Smooth muscle cell (in vitro differentiated cells): ENCODE measurements around the gene ZNF594. TPM values are rescaled to one million over a fixed set of nuclear protein-coding genes. Genes with fewer than 3 reads are reported as not detected.

ENCODE experiments used
- DNase-seq: peaks from one replicate; lab custom pipeline; 2025; ENCODE audit not compliant: unreplicated experiment; lab: John Stamatoyannopoulos, UW
- H2AFZ ChIP-seq: fragments of 200-600 bp; sonication (generic); 2 replicates; pipeline ENCODE4 v1.6.0; 2016; ENCODE audit warnings: antibody characterized with exemption, low read depth, mild to moderate bottlenecking
- H3F3A ChIP-seq: fragments of 200-600 bp; sonication (generic); 2 replicates; pipeline ENCODE4 v1.6.0; 2017; ENCODE audit warnings: antibody characterized with exemption, low read depth
- H3K27ac ChIP-seq: fragments of 200-600 bp; sonication (generic); 2 replicates; pipeline ENCODE4 v1.5.1; 2016; ENCODE audit warnings: low read depth, mild to moderate bottlenecking
- H3K27me3 ChIP-seq: fragments of 200-600 bp; sonication (generic); 2 replicates; pipeline ENCODE4 v1.6.1; 2016; ENCODE audit warnings: low read depth, mild to moderate bottlenecking
- H3K36me3 ChIP-seq: fragments of 200-600 bp; sonication (generic); 2 replicates; pipeline ENCODE4 v1.5.1; 2016; ENCODE audit warnings: low read depth
- H3K4me1 ChIP-seq: fragments of 200-600 bp; sonication (generic); 2 replicates; pipeline ENCODE4 v1.5.1; 2016; ENCODE audit warnings: low read depth
- H3K4me2 ChIP-seq: fragments of 200-600 bp; sonication (generic); 2 replicates; pipeline ENCODE4 v1.6.0; 2016; ENCODE audit warnings: mild to moderate bottlenecking
- H3K4me3 ChIP-seq: fragments of 200-600 bp; sonication (generic); 2 replicates; pipeline ENCODE4 v1.5.1; 2016; ENCODE audit warnings: mild to moderate bottlenecking
- H3K79me2 ChIP-seq: fragments of 200-600 bp; sonication (generic); 2 replicates; pipeline ENCODE4 v1.6.0; 2016; ENCODE audit warnings: low read depth, mild to moderate bottlenecking
- H3K9ac ChIP-seq: fragments of 200-600 bp; sonication (generic); 2 replicates; pipeline ENCODE4 v1.6.0; 2016; ENCODE audit warnings: low read depth
- H3K9me3 ChIP-seq: fragments of 200-600 bp; sonication (generic); replicated peaks from 2 replicates; pipeline ENCODE4 v1.5.1; 2016; ENCODE audit warnings: low read depth
- H4K20me1 ChIP-seq: fragments of 200-600 bp; sonication (generic); 2 replicates; pipeline ENCODE4 v1.6.0; 2016; ENCODE audit warnings: low read depth
- WGBS: methylation state at CpG from one replicate; pipeline ENCODE4 v1.1.7; 2016; ENCODE audit warnings: low lambda C conversion rate; 5-methylcytosine and 5-hydroxymethylcytosine counted together
- polyA plus RNA-seq: library from polyadenylated mRNA; unstranded; fragments of >200 nt; fragmentation: Nextera tagmentation; extraction: Ambion mirVana; gene quantifications from 2 replicates; pipeline ENCODE4 v1.2.1, GENCODE V29; 2016
- total RNA-seq: library from RNA; depleted of rRNA; stranded (reverse); fragments of >200 nt; gene quantifications from 2 replicates; pipeline ENCODE4 v1.2.3, GENCODE V29; 2014
- TF ChIP-seq, protein P1 (sequence below): fragments of 200-600 bp; sonication (generic); IDR thresholded peaks from 2 replicates; pipeline ENCODE4 v1.5.1; 2017; ENCODE audit warnings: borderline replicate concordance, mild to moderate bottlenecking, antibody characterized with exemption; ENCODE audit not compliant: insufficient read depth, poor library complexity, severe bottlenecking

Gene ZNF594
- total and polyA plus RNA-seq, 2 experiments from 2014 or later, result 1.00 to 2.7 TPM

DNA sequence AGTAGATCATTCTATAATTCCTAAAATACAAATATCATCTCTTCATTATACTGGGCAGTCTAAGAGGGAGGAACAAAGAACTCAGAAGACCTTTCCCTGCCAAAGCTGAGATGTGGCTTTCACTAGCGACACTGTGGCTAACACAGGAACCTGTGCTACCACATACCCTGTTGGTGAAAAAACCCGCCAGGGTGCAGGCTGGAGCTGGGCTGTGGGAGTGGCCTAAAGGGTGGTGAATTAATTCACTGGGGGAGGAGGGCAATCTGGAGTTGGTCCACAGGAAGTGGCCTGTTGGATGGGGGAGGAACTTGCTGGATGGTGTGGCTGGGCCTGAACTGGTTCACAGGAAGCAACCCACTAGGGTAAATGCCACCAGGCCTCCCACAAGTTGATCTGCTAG lies 7.4 kb downstream of the ZNF594 start:
- Histone ChIP-seq H3K9ac (no peak overlapping the region), H3K4me2 (no peak overlapping the region), H3K4me3 (no peak overlapping the region), H3K79me2 (no peaks in the 10 kb centered on the region), H2AFZ (no peak overlapping the region), H3K4me1 (no peaks in the 10 kb centered on the region), H3K27me3 (no peaks in the 10 kb centered on the region), H3K9me3 (peaks cover 53% of the 10 kb centered on the region), H3K36me3 (peaks cover 34% of the 10 kb centered on the region), H4K20me1 (no peaks in the 10 kb centered on the region), H3F3A (peaks cover 10% of the 10 kb centered on the region), H3K27ac (no peak overlapping the region)
- DNase-seq, result no peak
- WGBS, result 100% methylated on average over 2 of the region's 2 CpGs
- TF ChIP-seq, protein P1, sequence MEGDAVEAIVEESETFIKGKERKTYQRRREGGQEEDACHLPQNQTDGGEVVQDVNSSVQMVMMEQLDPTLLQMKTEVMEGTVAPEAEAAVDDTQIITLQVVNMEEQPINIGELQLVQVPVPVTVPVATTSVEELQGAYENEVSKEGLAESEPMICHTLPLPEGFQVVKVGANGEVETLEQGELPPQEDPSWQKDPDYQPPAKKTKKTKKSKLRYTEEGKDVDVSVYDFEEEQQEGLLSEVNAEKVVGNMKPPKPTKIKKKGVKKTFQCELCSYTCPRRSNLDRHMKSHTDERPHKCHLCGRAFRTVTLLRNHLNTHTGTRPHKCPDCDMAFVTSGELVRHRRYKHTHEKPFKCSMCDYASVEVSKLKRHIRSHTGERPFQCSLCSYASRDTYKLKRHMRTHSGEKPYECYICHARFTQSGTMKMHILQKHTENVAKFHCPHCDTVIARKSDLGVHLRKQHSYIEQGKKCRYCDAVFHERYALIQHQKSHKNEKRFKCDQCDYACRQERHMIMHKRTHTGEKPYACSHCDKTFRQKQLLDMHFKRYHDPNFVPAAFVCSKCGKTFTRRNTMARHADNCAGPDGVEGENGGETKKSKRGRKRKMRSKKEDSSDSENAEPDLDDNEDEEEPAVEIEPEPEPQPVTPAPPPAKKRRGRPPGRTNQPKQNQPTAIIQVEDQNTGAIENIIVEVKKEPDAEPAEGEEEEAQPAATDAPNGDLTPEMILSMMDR, result no peak

DNA sequence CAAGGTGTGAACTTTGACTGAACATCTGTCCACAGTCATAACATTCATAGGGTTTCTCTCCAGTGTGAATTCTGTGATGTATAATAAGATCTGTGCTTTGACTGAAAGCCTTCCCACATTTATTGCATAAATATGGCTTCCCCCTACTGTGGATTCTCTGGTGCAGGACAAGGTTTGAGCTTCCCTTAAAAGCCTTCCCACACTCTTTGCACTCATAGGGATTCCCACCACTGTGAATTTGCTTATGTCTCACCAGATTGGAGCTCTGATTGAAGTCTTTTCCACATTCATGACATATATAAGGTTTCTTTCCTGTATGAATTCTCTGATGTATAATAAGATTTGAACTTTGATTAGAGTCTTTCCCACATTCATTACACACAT lies 8.3 kb downstream of the ZNF594 start:
- Histone ChIP-seq H3K27ac (no peak overlapping the region), H4K20me1 (no peaks in the 10 kb centered on the region), H3K79me2 (no peaks in the 10 kb centered on the region), H3K27me3 (no peaks in the 10 kb centered on the region), H3K4me3 (no peak overlapping the region), H3K36me3 (peaks cover 33% of the 10 kb centered on the region), H2AFZ (no peak overlapping the region), H3K4me2 (no peak overlapping the region), H3K9ac (no peak overlapping the region), H3F3A (peaks cover 10% of the 10 kb centered on the region), H3K9me3 (peaks cover 61% of the 10 kb centered on the region), H3K4me1 (no peaks in the 10 kb centered on the region)
- TF ChIP-seq, protein P1, result no peak
- DNase-seq, result no peak

DNA sequence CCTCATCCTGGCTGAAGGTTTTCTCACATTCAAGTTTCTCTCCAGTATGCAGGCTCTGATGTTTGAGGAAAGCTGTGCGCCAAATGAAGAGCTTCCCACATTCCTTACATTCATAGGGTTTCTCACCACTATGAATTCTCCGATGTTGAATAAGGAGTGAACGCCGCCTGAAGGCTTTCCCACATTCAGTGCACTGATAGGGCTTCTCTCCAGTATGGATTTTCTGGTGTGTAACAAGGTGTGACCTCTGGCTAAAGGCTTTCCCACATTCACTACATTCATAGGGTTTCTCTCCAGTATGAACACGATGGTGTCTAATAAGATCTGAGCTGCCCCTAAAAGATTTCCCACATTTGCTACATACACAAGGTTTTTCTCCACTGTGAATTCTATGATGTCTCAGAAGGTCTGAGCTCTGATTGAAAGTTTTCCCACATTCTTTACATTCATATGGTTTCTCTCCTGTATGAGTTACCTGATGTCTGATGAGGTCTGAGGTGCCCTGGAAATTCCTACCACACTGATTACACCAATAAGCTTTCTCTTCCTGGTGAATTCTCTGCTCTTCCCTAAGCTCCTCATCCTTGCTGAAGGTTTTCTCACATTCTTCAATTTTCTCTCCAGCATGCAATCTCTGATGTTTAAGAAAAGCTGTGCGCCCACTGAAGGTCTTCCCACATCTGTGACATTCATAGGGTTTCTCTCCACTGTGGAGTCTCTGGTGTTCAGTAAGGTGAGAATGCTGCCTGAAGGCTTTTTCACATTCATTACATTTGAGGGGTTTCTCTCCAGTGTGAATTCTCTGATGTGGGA lies 8.9 kb downstream of the ZNF594 start:
- Histone ChIP-seq H3K27me3 (no peaks in the 10 kb centered on the region), H4K20me1 (no peaks in the 10 kb centered on the region), H3K4me3 (no peak overlapping the region), H3K4me2 (no peak overlapping the region), H3K9ac (no peak overlapping the region), H3K79me2 (no peaks in the 10 kb centered on the region), H3K27ac (no peak overlapping the region), H2AFZ (no peak overlapping the region), H3F3A (peaks cover 10% of the 10 kb centered on the region), H3K36me3 (peaks cover 35% of the 10 kb centered on the region), H3K4me1 (no peaks in the 10 kb centered on the region), H3K9me3 (peaks cover 64% of the 10 kb centered on the region)
- 98% methylated on average over 6 of the region's 6 CpGs for WGBS
- no peak for DNase-seq
- TF ChIP-seq, protein P1, result no peak
